HepG2 (cell line): ENCODE data around the gene CRAMP1.

ENCODE experiments used
- KDM5B ChIP-seq: sonication (generic); formaldehyde crosslinking; IDR thresholded peaks from 2 replicates; pipeline ENCODE4 v1.4.0; 2020; ENCODE audit warnings: missing genetic modification reagents, mild to moderate bottlenecking, borderline replicate concordance
- SUZ12 ChIP-seq: fragments of 150-350 bp; IDR thresholded peaks from 2 replicates; pipeline ENCODE4 v1.6.1; 2014; ENCODE audit warnings: low read depth, low read length
- TF ChIP-seq, protein P1 (sequence below): sonication (generic); formaldehyde crosslinking; IDR thresholded peaks from 2 replicates; pipeline ENCODE4 v1.8.1; 2023; ENCODE audit warnings: missing genetic modification reagents, inconsistent platforms, borderline replicate concordance

DNA sequence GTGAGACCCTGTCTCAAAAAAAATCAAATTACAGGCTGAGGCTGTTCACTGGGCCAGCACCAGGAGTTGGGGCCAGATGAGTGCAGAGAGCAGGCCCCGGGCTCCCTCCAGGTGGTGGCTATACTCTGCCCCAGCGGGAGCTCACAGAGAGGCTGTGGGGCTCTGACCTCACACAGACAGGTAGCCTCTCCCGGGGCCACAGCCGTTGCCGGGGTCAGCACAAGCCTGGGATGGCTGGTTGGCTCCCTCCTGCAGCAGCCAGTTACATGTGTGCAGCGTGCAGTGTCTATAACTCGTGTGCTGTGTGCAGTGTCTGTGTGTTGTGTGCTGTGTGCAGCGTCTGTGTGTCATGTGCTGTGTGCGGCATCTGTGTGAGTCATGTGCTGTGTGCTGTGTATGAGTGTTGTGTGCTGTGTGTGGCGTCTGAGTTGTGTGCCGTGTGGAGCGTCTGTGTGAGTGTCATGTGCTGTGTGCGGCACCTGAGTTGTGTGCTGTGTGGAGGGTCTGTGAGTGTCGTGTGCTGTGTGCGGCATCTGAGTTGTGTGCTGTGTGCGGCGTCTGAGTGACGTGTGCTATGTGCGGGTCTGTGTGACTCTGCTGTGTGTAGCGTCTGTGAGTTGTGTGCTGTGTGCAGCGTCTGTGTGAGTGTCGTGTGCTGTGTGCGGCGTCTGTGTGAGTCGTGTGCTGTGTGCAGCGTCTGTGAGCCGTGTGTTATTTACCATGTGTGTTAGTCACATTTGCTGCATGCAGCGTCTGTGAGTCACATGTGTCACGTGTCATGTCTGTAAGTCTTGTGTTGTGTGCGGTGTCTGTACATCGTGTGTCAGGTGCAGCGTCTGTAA is 114.7 kb downstream of the CRAMP1 start:
- TF ChIP-seq, protein P1, sequence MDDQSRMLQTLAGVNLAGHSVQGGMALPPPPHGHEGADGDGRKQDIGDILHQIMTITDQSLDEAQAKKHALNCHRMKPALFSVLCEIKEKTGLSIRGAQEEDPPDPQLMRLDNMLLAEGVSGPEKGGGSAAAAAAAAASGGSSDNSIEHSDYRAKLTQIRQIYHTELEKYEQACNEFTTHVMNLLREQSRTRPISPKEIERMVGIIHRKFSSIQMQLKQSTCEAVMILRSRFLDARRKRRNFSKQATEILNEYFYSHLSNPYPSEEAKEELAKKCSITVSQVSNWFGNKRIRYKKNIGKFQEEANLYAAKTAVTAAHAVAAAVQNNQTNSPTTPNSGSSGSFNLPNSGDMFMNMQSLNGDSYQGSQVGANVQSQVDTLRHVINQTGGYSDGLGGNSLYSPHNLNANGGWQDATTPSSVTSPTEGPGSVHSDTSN (CRISPR knock-in tag) = no peak
- TF ChIP-seq KDM5B (CRISPR knock-in tag) (no peak), SUZ12 (no peak)
